ENCODE measurements around the gene PIGU. TPM values are rescaled to one million over a fixed set of nuclear protein-coding genes. Genes with fewer than 3 reads are reported as not detected.

Gene PIGU
- total and polyA plus RNA-seq, 7 donors = 9.5 to 34.2 (median 15.0) TPM

GRCh38 chr20:34562641-34563040 is 114.3 kb downstream of the PIGU start:
- H3K4me3 ChIP-seq = no peak overlapping the region
- H3K9me3 ChIP-seq = no peaks in the 10 kb centered on the region
- no peak for DNase-seq
- intact Hi-C loops (cut with DNase I) = no loop called here
- ATAC-seq = no peak
- no peaks in the 10 kb centered on the region for H3K27me3 ChIP-seq (ENCODE audit: insufficient read depth in 3 of 3, low read length in 2 of 3)
- H3K27ac ChIP-seq = no peak overlapping the region
- peaks cover 0 to 5% of the 10 kb centered on the region in 2 donors for H3K36me3 ChIP-seq (ENCODE audit: insufficient read depth in 1 of 2, low read depth in 1 of 2)
- TF ChIP-seq CTCF (IDR thresholded peaks at IDR 0.05) = peak; percentile 28
- 40 to 62% (median 43%) methylated on average over 5 of the region's 5 CpGs for WGBS, 3 donors
- H3K4me1 ChIP-seq = peaks cover 2% of the 10 kb centered on the region

- Histone ChIP-seq H3K4me1 (peaks cover 7% of the 10 kb centered on the region), H3K27ac (no peak overlapping the region), H3K27me3 (ENCODE audit: insufficient read depth in 3 of 3, low read length in 2 of 3) (no peaks in the 10 kb centered on the region), H3K9me3 (no peaks in the 10 kb centered on the region), H3K36me3 (ENCODE audit: insufficient read depth in 1 of 2, low read depth in 1 of 2) (peaks cover 0 to under 1% of the 10 kb centered on the region in 2 donors), H3K4me3 (no peak overlapping the region)
- ATAC-seq = no peak
- TF ChIP-seq CTCF (IDR thresholded peaks at IDR 0.05) = no peak
- DNase-seq = no peak
- intact Hi-C loops (cut with DNase I) = no loop called here
- 77 to 80% (median 77%) methylated on average over 10 of the region's 10 CpGs for WGBS, 3 donors
Observed at GRCh38 chr20:34561661-34562060, 115.2 kb downstream of the PIGU start.

GRCh38 chr20:34560614-34561013 is 116.3 kb downstream of the PIGU start:
- no peak overlapping the region for H3K27ac ChIP-seq
- intact Hi-C loops (cut with DNase I) = no loop called here
- H3K27me3 ChIP-seq (ENCODE audit: insufficient read depth in 3 of 3, low read length in 2 of 3) = no peaks in the 10 kb centered on the region
- H3K4me1 ChIP-seq = peaks cover 7% of the 10 kb centered on the region
- H3K9me3 ChIP-seq = no peaks in the 10 kb centered on the region
- no peak for DNase-seq
- no peak for ATAC-seq
- no peak overlapping the region for H3K4me3 ChIP-seq
- 79 to 91% (median 84%) methylated on average over 6 to 7 of the region's 7 CpGs for WGBS, 3 donors
- TF ChIP-seq CTCF (IDR thresholded peaks at IDR 0.05) = no peak
- H3K36me3 ChIP-seq (ENCODE audit: insufficient read depth in 1 of 2, low read depth in 1 of 2) = no peaks in the 10 kb centered on the region

- ATAC-seq (no peak), DNase-seq (peak in 1 of 2 donors; percentile 54)
- peaks cover 7% of the 10 kb centered on the region for H3K4me1 ChIP-seq
- H3K4me3 ChIP-seq = no peak overlapping the region
- no peaks in the 10 kb centered on the region for H3K36me3 ChIP-seq (ENCODE audit: insufficient read depth in 1 of 2, low read depth in 1 of 2)
- TF ChIP-seq CTCF (IDR thresholded peaks at IDR 0.05) = no peak
- intact Hi-C loops (cut with DNase I) = no loop called here
- H3K27me3 ChIP-seq (ENCODE audit: insufficient read depth in 3 of 3, low read length in 2 of 3) = no peaks in the 10 kb centered on the region
- no peaks in the 10 kb centered on the region for H3K9me3 ChIP-seq
- WGBS, 3 donors = 81 to 89% (median 81%) methylated on average over 12 of the region's 12 CpGs
- H3K27ac ChIP-seq = peak overlapping the region; percentile 86
Observed at GRCh38 chr20:34560141-34560523, 116.8 kb downstream of the PIGU start.

All from psoas muscle (tissue), 8 donors.